Gastroesophageal sphincter (tissue), 4 donors: ENCODE data around the gene ECSCR. TPM values are rescaled to one million over a fixed set of nuclear protein-coding genes. Genes with fewer than 3 reads are reported as not detected.

Experiments used
- ATAC-seq: fragments of 150-250 bp; one replicate; pipeline ENCODE4 v1.9.1; 2016; ENCODE audit warnings: mild to moderate bottlenecking, moderate library complexity
- H3K27ac ChIP-seq, 4 donors: fragments of 200-600 bp; sonication (generic) in 3 of 4; 1 replicate in 3 of 4; 2 replicates in 1 of 4; pipeline ENCODE4 v1.5.1; 2016 to 2019
- H3K27me3 ChIP-seq: fragments of 200-600 bp; sonication (generic); one replicate; pipeline ENCODE4 v1.5.1; 2019
- H3K36me3 ChIP-seq, 2 donors: fragments of 200-600 bp; sonication (generic); one replicate each; pipeline ENCODE4 v1.5.1; 2019; ENCODE audit warnings: control low read depth in 1 of 2
- H3K4me1 ChIP-seq, 3 donors: fragments of 200-600 bp; sonication (generic); 1 replicate in 2 of 3; 2 replicates in 1 of 3; pipeline ENCODE4 v1.5.1; 2016 to 2019; ENCODE audit warnings: control low read depth in 2 of 3
- H3K4me3 ChIP-seq, 2 donors: fragments of 200-600 bp; sonication (generic); one replicate each; pipeline ENCODE4 v1.5.1; 2019; ENCODE audit warnings: mild to moderate bottlenecking in 1 of 2, moderate library complexity in 1 of 2
- H3K9me3 ChIP-seq, 3 donors: fragments of 200-600 bp; sonication (generic); one replicate each; pipeline ENCODE4 v1.5.1; 2017 to 2019; ENCODE audit warnings: control low read depth in 2 of 3
- CTCF ChIP-seq, 4 experiments: fragments of 200-600 bp in 2 of 4; fragments of 450-650 bp in 2 of 4; sonication (generic) in 1 of 4; IDR thresholded peaks; one replicate each; pipeline ENCODE4 v1.5.1; 2017 to 2019; ENCODE audit warnings: antibody characterized with exemption in 4 of 4, mild to moderate bottlenecking in 2 of 4, moderate library complexity in 2 of 4
- EP300 ChIP-seq: sonication (generic); formaldehyde crosslinking; IDR thresholded peaks from one replicate; pipeline ENCODE4 v1.6.1; 2017; ENCODE audit warnings: antibody characterized with exemption, mild to moderate bottlenecking
- POLR2A ChIP-seq, 2 donors: fragments of 450-650 bp; IDR thresholded peaks; one replicate each; pipeline ENCODE4 v1.6.1; 2017; ENCODE audit warnings: antibody characterized with exemption in 2 of 2, mild to moderate bottlenecking in 2 of 2, moderate library complexity in 1 of 2
- POLR2AphosphoS5 ChIP-seq: sonication (generic); formaldehyde crosslinking; IDR thresholded peaks from one replicate; pipeline ENCODE4 v1.6.1; 2017; ENCODE audit warnings: antibody characterized with exemption
- WGBS, 2 donors: methylation state at CpG; one replicate each; pipeline ENCODE4 v1.1.5; 2018; ENCODE audit warnings: low coverage in 1 of 2; 5-methylcytosine and 5-hydroxymethylcytosine counted together
- total RNA-seq, 4 donors: library from RNA; depleted of rRNA; stranded (reverse); fragments of >200 nt; gene quantifications; one replicate each; pipeline ENCODE4 v1.1.0, GENCODE V29; 2016

The ECSCR gene
- total RNA-seq, 4 donors from 2014 or later: 7.6 to 34.9 (median 21.8) TPM

GRCh38 chr5:139418793-139419192 lies 43.8 kb downstream of the ECSCR start:
- TF ChIP-seq POLR2A (IDR thresholded peaks at IDR 0.05): no peak
- TF ChIP-seq POLR2AphosphoS5: no peak
- TF ChIP-seq EP300: no peak
- TF ChIP-seq CTCF (IDR thresholded peaks at IDR 0.05): no peak
- no peak for ATAC-seq
- no peaks in the 10 kb centered on the region for H3K27me3 ChIP-seq
- peaks cover 0 to 43% of the 10 kb centered on the region in 2 donors for H3K36me3 ChIP-seq
- H3K27ac ChIP-seq: peak overlapping the region in 3 of 4 donors; percentile 72 to 82 (median 76)
- no peak overlapping the region for H3K4me3 ChIP-seq
- H3K9me3 ChIP-seq: no peaks in the 10 kb centered on the region
- 71 to 90% methylated on average over 1 of the region's 1 CpG for WGBS, 2 donors
- peaks cover 5 to 70% (median 30%) of the 10 kb centered on the region in 3 donors for H3K4me1 ChIP-seq

GRCh38 chr5:139417214-139417613 lies 45.3 kb downstream of the ECSCR start:
- no peaks in the 10 kb centered on the region for H3K27me3 ChIP-seq
- WGBS, 2 donors: 25% methylated on average over 2 to 3 of the region's 4 CpGs

GRCh38 chr5:139416651-139417050 lies 45.9 kb downstream of the ECSCR start:
- no peak for ATAC-seq
- Histone ChIP-seq H3K4me3 (no peak overlapping the region), H3K27ac (peak overlapping the region; percentile 3 to 82 (median 78)), H3K27me3 (no peaks in the 10 kb centered on the region), H3K9me3 (no peaks in the 10 kb centered on the region), H3K36me3 (peaks cover 0 to 44% of the 10 kb centered on the region in 2 donors), H3K4me1 (peaks cover 5 to 70% (median 30%) of the 10 kb centered on the region in 3 donors)
- 33% methylated on average over 8 of the region's 9 CpGs; no CpG with 5 or more reads in 1 of the 2 donors for WGBS, 2 donors
- TF ChIP-seq EP300: no peak
- TF ChIP-seq POLR2AphosphoS5: no peak
- TF ChIP-seq POLR2A (IDR thresholded peaks at IDR 0.05): no peak
- TF ChIP-seq CTCF (IDR thresholded peaks at IDR 0.05): no peak

More at GRCh38 chr5:139417214-139417613, 45.3 kb downstream of the ECSCR start:
- peak; percentile 65 for ATAC-seq
- H3K4me1 ChIP-seq: peaks cover 5 to 70% (median 30%) of the 10 kb centered on the region in 3 donors
- H3K9me3 ChIP-seq: no peaks in the 10 kb centered on the region
- no peak overlapping the region for H3K4me3 ChIP-seq
- H3K36me3 ChIP-seq: peaks cover 0 to 45% of the 10 kb centered on the region in 2 donors
- peak overlapping the region; percentile 7 to 82 (median 78) for H3K27ac ChIP-seq
- TF ChIP-seq POLR2AphosphoS5 (peak; percentile 79), POLR2A (IDR thresholded peaks at IDR 0.05) (no peak)

- peaks cover 0 to 44% of the 10 kb centered on the region in 2 donors for H3K36me3 ChIP-seq
- no peak overlapping the region for H3K4me3 ChIP-seq
- peaks cover 5 to 70% (median 30%) of the 10 kb centered on the region in 3 donors for H3K4me1 ChIP-seq
- no peak for TF ChIP-seq CTCF (IDR thresholded peaks at IDR 0.05)
- H3K27ac ChIP-seq: peak overlapping the region in 3 of 4 donors; percentile 76 to 82 (median 81)
- no peaks in the 10 kb centered on the region for H3K27me3 ChIP-seq
- no peaks in the 10 kb centered on the region for H3K9me3 ChIP-seq
- ATAC-seq: no peak
Measured at GRCh38 chr5:139415869-139416268, 46.7 kb downstream of the ECSCR start.

- H3K4me3 ChIP-seq: no peak overlapping the region
- 16 to 18% methylated on average over 4 to 7 of the region's 8 CpGs for WGBS, 2 donors
- H3K27me3 ChIP-seq: no peaks in the 10 kb centered on the region
- TF ChIP-seq CTCF (IDR thresholded peaks at IDR 0.05) (no peak), POLR2AphosphoS5 (no peak), EP300 (no peak), POLR2A (IDR thresholded peaks at IDR 0.05) (no peak)
- peak; percentile 39 for ATAC-seq
- H3K27ac ChIP-seq: peak overlapping the region; percentile 69 to 82 (median 78)
- peaks cover 5 to 70% (median 30%) of the 10 kb centered on the region in 3 donors for H3K4me1 ChIP-seq
- peaks cover 0 to 43% of the 10 kb centered on the region in 2 donors for H3K36me3 ChIP-seq
- no peaks in the 10 kb centered on the region for H3K9me3 ChIP-seq
Measured at GRCh38 chr5:139415221-139415861, 47.2 kb downstream of the ECSCR start.
